NT2/D1 (cell line): ENCODE results near the gene NRXN3.

Experiments
- YY1 ChIP-seq: IDR thresholded peaks from 2 replicates; pipeline ENCODE4 v1.6.1; 2011; ENCODE audit not compliant: insufficient read length, insufficient read depth
- ZNF274 ChIP-seq: IDR thresholded peaks from 2 replicates; pipeline ENCODE4 v1.6.1; 2011; ENCODE audit warnings: mild to moderate bottlenecking, low read depth, low read length

- TF ChIP-seq YY1 (no peak), ZNF274 (no peak)
Observed at GRCh38 chr14:78637489-78637888, 467.3 kb downstream of the NRXN3 start.
